Measurements from ENCODE around the gene KLF13. TPM values are rescaled to one million over a fixed set of nuclear protein-coding genes. Genes with fewer than 3 reads are reported as not detected.

The KLF13 gene
- total and polyA plus RNA-seq, 2 experiments from 2014 or later = 23.5 to 28.6 TPM

- H3K4me3 Mint-ChIP-seq = no peak overlapping the region
- H3K4me1 Mint-ChIP-seq = peaks cover 28% of the 10 kb centered on the region
- DNase-seq (ENCODE audit: low spot score) (no peak), ATAC-seq (no peak)
- H3K36me3 Mint-ChIP-seq (ENCODE audit: low read depth) = no peaks in the 10 kb centered on the region
- no peaks in the 10 kb centered on the region for H3K9me2 ChIP-seq (ENCODE audit: insufficient read depth)
- peaks cover 1% of the 10 kb centered on the region; the same call in 1 of the 2 replicates for H4K20me1 ChIP-seq (replicated peaks; ENCODE audit: insufficient read depth)
- H3K4me2 ChIP-seq = no peak overlapping the region
- peaks cover 5% of the 10 kb centered on the region for H3K27me3 Mint-ChIP-seq (ENCODE audit: insufficient read depth, low read depth, poor library complexity)
- H3K9me3 Mint-ChIP-seq = no peaks in the 10 kb centered on the region
- H3F3A ChIP-seq (replicated peaks; ENCODE audit: low read depth) = no peaks in the 10 kb centered on the region
- H3K4me1 ChIP-seq (ENCODE audit: insufficient read depth) = peaks cover 4% of the 10 kb centered on the region; the same call in 1 of the 2 replicates
- no peak overlapping the region for H3K4me3 ChIP-seq
- no peak for TF ChIP-seq CREB1 (CRISPR knock-in tag; IDR thresholded peaks at IDR 0.05; ENCODE audit: low read depth)
- TF ChIP-seq POLR2AphosphoS5 (IDR thresholded peaks at IDR 0.05; ENCODE audit: low read depth) = no peak
- no peak for TF ChIP-seq STAT1 (IDR thresholded peaks at IDR 0.05; ENCODE audit: unreplicated experiment)
- TF ChIP-seq EZH2 (IDR thresholded peaks at IDR 0.05; ENCODE audit: low read depth, unreplicated experiment) = no peak
- TF ChIP-seq CTCF (conservative IDR thresholded peaks at IDR 0.05; ENCODE audit: low read depth in 2 of 2) = no peak
- no peak for TF ChIP-seq REST (IDR thresholded peaks at IDR 0.05; ENCODE audit: unreplicated experiment)
- no peak for TF ChIP-seq JUNB (IDR thresholded peaks at IDR 0.05; ENCODE audit: unreplicated experiment)
- no peak for TF ChIP-seq NANOG (IDR thresholded peaks at IDR 0.05; ENCODE audit: borderline replicate concordance)
- no peak for TF ChIP-seq ZNF462 (CRISPR knock-in tag; IDR thresholded peaks at IDR 0.05)
- no peak for TF ChIP-seq EZH2phosphoT487 (IDR thresholded peaks at IDR 0.05; ENCODE audit: unreplicated experiment)
- TF ChIP-seq ZNF114 (CRISPR knock-in tag; IDR thresholded peaks at IDR 0.05) = no peak
- TF ChIP-seq ETS1 (IDR thresholded peaks at IDR 0.05) = no peak
- no peak for TF ChIP-seq ZNF331 (CRISPR knock-in tag; IDR thresholded peaks at IDR 0.05; ENCODE audit: low read depth)
- H3K27ac Mint-ChIP-seq = no peak overlapping the region
- H3K27ac ChIP-seq (ENCODE audit: low read depth) = no peak overlapping the region
- no peak overlapping the region for H2AFZ ChIP-seq
- no peaks in the 10 kb centered on the region for H3K27me3 ChIP-seq (ENCODE audit: insufficient read depth)
- H3K36me3 ChIP-seq (ENCODE audit: insufficient read depth) = no peaks in the 10 kb centered on the region
- peaks cover 73% of the 10 kb centered on the region for H3K79me2 ChIP-seq (replicated peaks; ENCODE audit: insufficient read depth)
Observed at GRCh38 chr15:31341496-31342195, 15.0 kb downstream of the KLF13 start.
